ENCODE results near the gene GPR34.

DNA sequence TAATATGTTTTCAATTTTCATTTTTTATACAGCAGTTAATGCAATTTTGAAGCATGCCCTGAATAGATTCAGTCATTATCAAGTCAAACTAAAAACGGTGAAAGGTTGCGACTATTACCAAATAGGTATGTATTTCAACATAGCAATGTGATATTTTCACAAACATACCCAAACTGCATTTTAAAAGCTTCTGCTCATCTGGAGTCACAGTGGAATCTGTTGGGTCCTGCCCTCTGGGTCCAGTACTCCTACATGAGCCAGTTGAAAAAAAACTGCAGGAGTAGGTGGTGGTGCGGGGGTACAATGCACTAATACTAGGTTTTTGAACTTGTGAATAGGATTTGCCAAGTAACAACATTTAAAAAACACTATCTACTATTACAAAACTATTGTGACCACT lies 938 bp downstream of the GPR34 start:
- TF ChIP-seq CTCF (IDR thresholded peaks at IDR 0.05; ENCODE audit: poor library complexity) = no peak
- TF ChIP-seq EZH2 (IDR thresholded peaks at IDR 0.05; ENCODE audit: borderline replicate concordance) = no peak
